Stimulated activated CD8-positive, alpha-beta memory T cell treated with anti-CD3 and anti-CD28 coated beads, Interleukin-12 subunit alpha, Interleukin-12 subunit beta, amount 100 ng/mL, for 1 hour (primary cell): ENCODE measurements around the gene CYBC1.

Experiments
- DNase-seq: peaks from one replicate; pipeline ENCODE4 v3.0.0-alpha.2; 2020; ENCODE audit warnings: low read depth

CYBC1 gene

DNA sequence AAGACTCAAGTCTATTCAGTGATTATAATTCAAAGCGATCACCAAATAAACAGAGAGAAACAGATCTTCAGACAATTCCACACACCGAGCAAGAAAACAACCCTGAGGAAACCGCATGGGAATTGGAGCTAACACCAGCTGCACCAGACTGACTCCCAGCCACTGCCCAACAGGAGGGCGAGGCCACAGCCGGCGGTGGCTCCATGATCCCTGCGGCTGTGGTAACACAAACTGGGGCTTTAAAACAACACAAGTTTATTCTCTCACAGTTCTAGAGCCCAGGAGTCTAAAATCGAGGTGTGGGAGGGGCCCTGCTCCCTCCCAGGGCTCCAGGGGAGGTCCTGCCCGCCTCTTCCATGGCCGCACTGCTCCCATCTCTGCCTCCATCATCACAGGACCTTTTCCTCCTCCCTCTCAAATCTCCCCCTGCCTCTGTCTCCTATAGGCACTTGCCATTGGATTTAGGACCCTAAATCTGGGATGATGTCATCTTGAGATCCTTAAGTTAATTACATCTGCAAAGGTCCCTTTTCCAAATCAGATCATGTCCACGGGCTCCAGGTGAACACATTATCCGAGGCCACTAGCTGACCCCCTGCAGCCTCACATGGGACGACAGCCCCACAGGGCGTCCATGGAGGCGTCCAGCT is 42.1 kb downstream of the CYBC1 start:
- no peak for DNase-seq

DNA sequence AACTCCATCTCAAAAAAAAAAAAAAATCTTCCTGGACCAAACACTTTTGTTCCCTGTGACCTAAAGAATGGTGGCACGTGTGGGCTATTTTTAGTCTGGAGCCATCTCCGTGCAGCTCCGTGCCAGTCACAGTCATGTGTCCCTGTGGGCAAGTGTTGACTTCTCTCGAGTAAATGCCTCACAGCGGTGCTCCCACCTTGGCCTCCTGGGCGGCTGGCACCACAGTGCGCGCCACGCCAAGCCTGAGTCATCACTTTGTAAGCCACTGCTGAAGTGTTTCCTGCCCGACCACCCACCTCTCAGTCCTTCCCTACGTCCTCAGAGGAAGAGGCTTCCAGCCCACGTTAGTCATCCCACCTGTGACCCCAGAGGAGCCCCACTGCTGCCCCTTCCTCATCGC is 43.3 kb downstream of the CYBC1 start:
- no peak for DNase-seq

DNA sequence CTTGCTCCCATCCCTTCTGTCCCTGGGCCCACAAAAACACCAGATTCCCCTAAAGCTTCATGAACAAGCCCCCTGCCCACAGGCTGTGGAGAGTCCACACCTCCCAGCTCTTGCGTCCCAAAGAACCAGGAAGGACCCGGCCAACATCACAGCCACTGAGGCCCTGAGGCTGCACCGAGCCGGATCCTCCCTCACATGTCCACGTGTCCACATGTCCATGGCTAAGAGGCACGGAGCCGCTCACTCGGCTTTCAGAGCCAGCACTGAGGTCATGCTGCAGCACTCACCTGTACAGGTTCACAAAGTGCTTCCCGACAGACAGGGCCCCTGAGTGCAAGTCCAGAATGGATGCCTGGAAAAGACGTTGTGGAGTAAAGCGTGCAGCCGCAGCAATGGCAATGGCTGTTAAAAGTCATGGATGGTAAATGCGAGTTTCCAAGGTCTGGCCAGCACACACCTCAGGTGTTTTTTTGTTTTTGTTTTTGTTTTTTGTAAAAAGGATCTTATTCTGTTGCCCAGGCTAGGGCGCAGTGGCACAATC is 44.4 kb downstream of the CYBC1 start:
- no peak for DNase-seq

- DNase-seq, result no peak
Measured at GRCh38 chr17:82405051-82405450, 45.5 kb downstream of the CYBC1 start.

- DNase-seq, result no peak
Measured at GRCh38 chr17:82403662-82404660, 46.6 kb downstream of the CYBC1 start.

DNA sequence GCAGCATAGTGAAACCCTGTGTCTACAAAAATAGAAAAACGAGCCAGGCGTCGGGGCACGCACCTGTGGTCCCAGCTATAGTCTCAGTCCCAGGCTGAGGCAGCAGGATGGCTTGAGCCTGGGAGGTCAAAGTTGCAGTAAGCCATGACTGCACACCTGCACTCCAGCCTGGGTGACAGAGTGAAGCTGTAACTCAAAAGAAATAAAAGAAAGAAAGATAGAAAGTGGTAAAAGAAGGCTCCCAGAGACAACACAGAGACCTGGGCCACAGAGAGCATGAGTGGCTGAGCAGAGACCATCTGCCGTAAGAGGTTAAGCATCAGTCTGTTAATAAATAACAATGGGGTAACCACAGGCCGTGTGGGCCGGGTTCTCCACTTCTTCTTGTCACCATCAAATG is 47.7 kb downstream of the CYBC1 start:
- no peak for DNase-seq

- peak; percentile 18 for DNase-seq
Measured at GRCh38 chr17:82400830-82401229, 49.7 kb downstream of the CYBC1 start.

DNA sequence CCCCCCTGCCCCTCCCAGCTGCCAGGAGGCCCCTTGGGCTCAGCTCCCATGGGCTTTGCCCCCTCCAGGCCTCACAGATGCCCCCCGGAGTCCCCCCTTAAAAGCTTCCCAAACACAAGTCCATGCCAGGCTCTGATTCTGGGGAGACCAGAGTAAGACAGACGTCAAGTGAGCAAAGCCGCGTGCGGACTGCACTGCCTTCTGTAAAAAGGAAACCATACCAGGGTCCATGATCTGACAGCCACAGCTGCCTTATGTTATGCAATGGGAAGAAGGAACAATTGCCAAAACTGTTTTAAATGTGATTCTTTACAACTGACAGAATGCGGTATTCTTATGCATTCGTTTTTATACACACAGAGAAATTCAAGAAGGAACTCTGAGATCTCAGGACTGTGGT is 50.3 kb downstream of the CYBC1 start:
- no peak for DNase-seq

DNA sequence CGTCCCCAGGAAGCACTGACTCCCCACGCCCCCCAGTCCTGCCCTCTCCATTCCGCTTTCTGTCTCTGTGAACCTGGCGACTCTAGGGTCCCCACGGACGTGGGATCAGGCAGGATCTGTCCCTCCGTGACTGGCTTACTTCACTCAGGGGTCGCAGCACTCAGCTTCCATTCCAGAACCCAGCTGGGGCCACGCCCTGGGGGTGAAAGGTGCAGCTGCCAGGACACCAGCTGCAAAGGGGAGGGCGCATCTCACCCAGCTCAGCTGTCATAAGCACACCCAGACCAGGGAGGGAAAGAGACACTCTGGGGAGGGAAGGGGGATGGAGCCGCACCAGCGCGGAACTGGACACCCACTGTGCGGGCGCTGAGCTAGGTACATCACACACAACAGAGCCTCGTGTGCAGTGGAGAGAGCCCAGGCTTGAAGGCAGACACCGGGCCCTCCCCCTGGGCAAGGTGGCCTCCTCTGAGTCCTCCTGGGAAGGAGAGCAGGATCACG is 50.9 kb downstream of the CYBC1 start:
- DNase-seq, result no peak

- no peak for DNase-seq
Measured at GRCh38 chr17:82399041-82399441, 51.5 kb downstream of the CYBC1 start.

DNA sequence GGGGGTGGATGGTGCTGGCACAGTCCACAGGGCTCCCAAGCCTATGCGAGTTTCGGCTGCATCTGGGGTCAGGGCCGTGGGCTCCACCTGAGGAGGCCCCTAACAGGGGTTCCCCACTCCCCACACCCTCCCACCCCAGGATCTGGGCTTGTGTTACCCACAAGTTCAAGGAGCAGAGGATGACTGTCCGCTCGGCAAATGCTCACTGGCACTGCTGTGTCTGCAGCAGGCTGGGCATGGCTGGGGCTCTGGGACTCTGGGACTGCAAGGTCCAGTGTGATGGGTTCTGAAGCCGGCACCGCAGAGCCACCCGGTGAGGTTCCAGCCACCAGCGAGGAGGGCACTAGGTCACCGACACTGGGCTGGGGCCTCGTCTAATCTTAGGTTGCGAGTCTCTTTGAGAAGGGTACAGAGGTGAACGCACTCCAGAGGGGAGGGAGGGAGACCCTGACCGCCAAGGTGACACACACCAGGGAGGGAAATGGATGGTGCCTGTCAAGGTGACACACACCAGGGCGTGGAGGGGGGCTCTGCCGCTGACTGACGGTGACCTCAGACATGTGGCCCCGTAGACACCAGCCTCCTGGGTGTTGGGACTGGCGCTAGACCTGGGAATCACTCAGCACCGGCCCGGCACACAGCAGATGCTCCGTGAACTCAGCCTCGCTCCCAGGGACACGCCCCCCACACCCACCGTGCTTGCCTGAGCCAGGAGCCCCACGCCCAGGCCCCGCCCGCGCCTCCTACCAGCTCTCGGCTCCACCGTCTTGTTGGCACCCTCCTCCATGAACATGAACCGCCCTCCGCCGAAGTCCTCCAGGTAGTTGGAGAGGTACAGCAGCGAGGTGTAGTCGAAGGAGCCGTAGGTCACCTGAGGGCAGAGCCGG is 52.9 kb downstream of the CYBC1 start:
- DNase-seq, result no peak

- no peak for DNase-seq
Measured at GRCh38 chr17:82396601-82397435, 53.7 kb downstream of the CYBC1 start.

- no peak for DNase-seq
Measured at GRCh38 chr17:82394278-82394677, 56.3 kb downstream of the CYBC1 start.

GRCh38 chr17:82392941-82393340 is 57.6 kb downstream of the CYBC1 start:
- DNase-seq, result no peak
